GM10248 (cell line): ENCODE data around the gene SIGMAR1.
"Not testable (repeated sequence)": the region's sequence is repeated elsewhere in the genome, so short reads cannot be mapped to it uniquely, and the experiment has no call there.

Source experiments
- CTCF ChIA-PET: fragments of 300-600 bp; sonication (Branson Sonifier 250); formaldehyde crosslinking; extraction: SDS; loops from one replicate; lab custom pipeline; 2021; ENCODE audit warnings: antibody characterized with exemption; lab: Yijun Ruan, JAX
- POLR2A ChIA-PET: fragments of 350-650 bp; sonication (Branson Sonifier 250); formaldehyde crosslinking; extraction: SDS; loops from one replicate; lab custom pipeline; 2020; ENCODE audit warnings: antibody characterized with exemption; lab: Yijun Ruan, JAX
- DNase-seq: peaks from one replicate; pipeline ENCODE4 v3.0.0; 2012; ENCODE audit errors: extremely low spot score
- CTCF ChIP-seq: IDR thresholded peaks from 2 replicates; pipeline ENCODE4 v1.5.1; 2012; ENCODE audit warnings: mild to moderate bottlenecking, low read depth; ENCODE audit errors: extremely low read depth, missing control alignments, control extremely low read depth

Gene SIGMAR1

GRCh38 chr9:34646211-34647083 lies 8.9 kb upstream of the SIGMAR1 start, which contains the start of gene GALT:
GALT (plus strand) TSS chr9:34646675; CDS start chr9:34646705, 30 bp downstream.
- ChIA-PET POLR2A (interaction anchor here (2.1 kb wide), 1 partner anchor 9 kb away, joined by 8 read pairs; the partner anchor contains the start of gene SIGMAR1), CTCF (interaction anchor here (0.8 to 8.0 kb wide), 18 partner anchors 10 to 428 kb away, joined by 3 to 112 read pairs (median 4); partner anchors contain the start of genes CCL27, DCTN3, RPP25L and SIGMAR1)
- peak; percentile 97 for DNase-seq
- peak; percentile 57 for TF ChIP-seq CTCF

DNA sequence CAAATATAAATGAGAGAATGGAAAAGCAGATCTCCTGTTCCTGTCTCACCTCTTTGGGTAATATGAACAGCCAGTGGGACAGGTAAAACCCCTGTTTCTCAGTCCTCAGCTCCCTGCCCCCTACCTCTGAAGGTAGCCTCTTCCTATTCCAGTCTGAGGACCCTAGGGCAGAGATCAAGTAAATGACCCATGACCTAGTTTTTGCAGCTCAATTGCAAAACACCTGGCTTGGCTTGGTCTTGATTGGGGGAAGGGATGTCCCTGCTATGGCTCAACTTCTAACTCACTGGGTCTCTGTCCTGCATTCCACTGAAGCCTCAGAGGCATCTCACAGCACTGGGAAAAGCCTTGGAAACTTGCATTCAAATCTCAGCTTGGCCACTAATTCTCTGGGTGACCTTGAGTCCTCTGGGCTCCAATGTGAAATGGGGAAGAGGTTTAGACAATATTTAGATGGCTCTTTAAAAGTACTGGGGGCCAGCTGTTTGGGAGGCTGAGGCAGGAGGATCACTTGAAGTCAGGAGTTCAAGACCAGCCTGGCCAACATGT lies 7.3 kb upstream of the SIGMAR1 start:
- ChIA-PET CTCF (interaction anchor here (0.8 to 8.0 kb wide), 10 partner anchors 9 to 254 kb away, joined by 3 to 112 read pairs (median 4); partner anchors contain the start of genes CCL27, DCTN3 and SIGMAR1), POLR2A (interaction anchor here (0.7 kb wide), 1 partner anchor 16 kb away, joined by 3 read pairs; no protein-coding TSS in a partner anchor)
- no peak for DNase-seq
- no peak for TF ChIP-seq CTCF

DNA sequence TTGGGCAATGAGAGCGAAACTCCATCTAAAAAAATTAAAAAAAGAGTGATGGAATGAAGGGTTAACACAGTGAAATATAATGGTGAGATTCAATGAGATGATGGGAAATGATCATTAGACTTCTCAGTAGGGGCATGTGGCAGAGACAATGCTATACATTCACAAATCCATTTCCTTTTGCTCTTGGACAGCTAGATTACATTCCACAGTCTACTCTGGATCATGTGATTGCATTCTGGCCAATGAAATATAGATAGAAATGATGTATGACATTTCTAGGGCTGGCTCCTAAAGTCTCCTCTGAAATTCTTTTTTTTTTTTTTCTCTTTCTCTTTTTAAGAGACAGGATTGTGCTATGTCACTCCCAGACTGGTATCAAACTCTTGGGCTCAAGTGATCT lies 5.1 kb upstream of the SIGMAR1 start:
- POLR2A ChIA-PET: interaction anchor here (0.7 kb wide), 1 partner anchor 768 kb away, joined by 7 read pairs; no protein-coding TSS in a partner anchor
- DNase-seq: no peak
- CTCF ChIA-PET: interaction anchor here (0.7 to 8.0 kb wide), 8 partner anchors 7 to 264 kb away, joined by 3 to 112 read pairs (median 3); partner anchors contain the start of genes CCL27, DCTN3 and SIGMAR1
- TF ChIP-seq CTCF: no peak

- ChIA-PET CTCF (interaction anchor here (1.5 to 12.1 kb wide), 5 partner anchors 6 to 260 kb away, joined by 4 to 328 read pairs (median 13); partner anchors contain the start of genes GALT and RPP25L), POLR2A (interaction anchor here (0.7 kb wide), 1 partner anchor 9 kb away, joined by 9 read pairs; no protein-coding TSS in a partner anchor)
- not testable (repeated sequence) for DNase-seq
Observed at GRCh38 chr9:34639322-34639721, 1.7 kb upstream of the SIGMAR1 start.

- CTCF ChIA-PET: interaction anchor here (0.8 to 12.1 kb wide), 13 partner anchors 7 to 459 kb away, joined by 3 to 328 read pairs (median 4); partner anchors contain the start of genes ARID3C, GALT, PIGO and RPP25L
- TF ChIP-seq CTCF: no peak
- DNase-seq: no peak
- POLR2A ChIA-PET: interaction anchor here (1.3 to 1.4 kb wide), 2 partner anchors 9 to 27 kb away, joined by 4 to 8 read pairs; partner anchors contain the start of gene GALT
Observed at GRCh38 chr9:34638138-34638445, 505 bp upstream of the SIGMAR1 start.

GRCh38 chr9:34636791-34637355 lies 714 bp downstream of the SIGMAR1 start:
- TF ChIP-seq CTCF: no peak
- POLR2A ChIA-PET: interaction anchor here (1.3 to 1.4 kb wide), 2 partner anchors 10 to 28 kb away, joined by 4 to 8 read pairs; partner anchors contain the start of gene GALT
- CTCF ChIA-PET: interaction anchor here (0.8 to 12.1 kb wide), 13 partner anchors 8 to 460 kb away, joined by 3 to 328 read pairs (median 4); partner anchors contain the start of genes DCTN3, GALT, PIGO and RPP25L
- no peak for DNase-seq
